ENCODE data around the gene SLIT3. TPM values are rescaled to one million over a fixed set of nuclear protein-coding genes. Genes with fewer than 3 reads are reported as not detected.

Gene SLIT3
- total RNA-seq, 1 donor from 2014 or later, result 56.6 TPM

DNA sequence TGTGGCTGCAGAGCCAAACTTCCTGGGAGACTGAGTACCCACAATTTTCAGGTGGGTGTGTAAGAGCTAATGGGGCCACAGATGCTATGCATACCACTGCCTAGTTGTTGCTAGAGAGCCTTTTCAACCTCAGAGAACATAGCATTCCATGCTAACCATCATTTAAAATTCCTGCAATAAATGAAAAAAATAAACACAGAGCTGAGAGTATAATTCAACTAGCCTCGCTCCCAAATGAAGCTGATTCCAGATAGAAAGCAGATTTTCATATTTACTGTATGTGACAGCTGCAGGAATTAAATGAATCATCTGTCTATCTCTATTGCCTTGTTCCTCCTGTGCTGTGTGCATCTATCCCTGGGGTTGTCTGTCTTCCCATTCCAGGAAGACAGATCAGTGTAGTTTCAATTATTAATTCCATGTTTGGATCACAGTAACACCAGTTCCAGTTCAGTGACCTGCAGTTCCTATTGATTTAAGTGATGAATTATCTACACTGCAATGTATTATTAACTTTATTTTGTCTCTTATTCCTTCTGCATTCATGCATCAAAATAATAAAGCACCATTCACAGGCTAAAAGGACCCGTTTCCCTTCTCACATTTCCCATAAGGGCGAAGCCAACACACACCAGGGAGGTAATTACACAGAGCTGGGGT lies 324.5 kb downstream of the SLIT3 start:
- TF ChIP-seq, protein P1, sequence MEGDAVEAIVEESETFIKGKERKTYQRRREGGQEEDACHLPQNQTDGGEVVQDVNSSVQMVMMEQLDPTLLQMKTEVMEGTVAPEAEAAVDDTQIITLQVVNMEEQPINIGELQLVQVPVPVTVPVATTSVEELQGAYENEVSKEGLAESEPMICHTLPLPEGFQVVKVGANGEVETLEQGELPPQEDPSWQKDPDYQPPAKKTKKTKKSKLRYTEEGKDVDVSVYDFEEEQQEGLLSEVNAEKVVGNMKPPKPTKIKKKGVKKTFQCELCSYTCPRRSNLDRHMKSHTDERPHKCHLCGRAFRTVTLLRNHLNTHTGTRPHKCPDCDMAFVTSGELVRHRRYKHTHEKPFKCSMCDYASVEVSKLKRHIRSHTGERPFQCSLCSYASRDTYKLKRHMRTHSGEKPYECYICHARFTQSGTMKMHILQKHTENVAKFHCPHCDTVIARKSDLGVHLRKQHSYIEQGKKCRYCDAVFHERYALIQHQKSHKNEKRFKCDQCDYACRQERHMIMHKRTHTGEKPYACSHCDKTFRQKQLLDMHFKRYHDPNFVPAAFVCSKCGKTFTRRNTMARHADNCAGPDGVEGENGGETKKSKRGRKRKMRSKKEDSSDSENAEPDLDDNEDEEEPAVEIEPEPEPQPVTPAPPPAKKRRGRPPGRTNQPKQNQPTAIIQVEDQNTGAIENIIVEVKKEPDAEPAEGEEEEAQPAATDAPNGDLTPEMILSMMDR (conservative IDR thresholded peaks at IDR 0.05), result no peak
- no peaks in the 10 kb centered on the region for H3K36me3 Mint-ChIP-seq
- peaks cover 36% of the 10 kb centered on the region for H3K27me3 Mint-ChIP-seq
- H3K4me1 Mint-ChIP-seq (ENCODE audit: unreplicated experiment), result peaks cover 61% of the 10 kb centered on the region
- H3K4me3 Mint-ChIP-seq, result no peak overlapping the region
- no peaks in the 10 kb centered on the region for H3K9me3 Mint-ChIP-seq
- H3K27ac Mint-ChIP-seq, result peak overlapping the region; percentile 94
- no peak for DNase-seq (ENCODE audit: extremely low spot score, unreplicated experiment)

DNA sequence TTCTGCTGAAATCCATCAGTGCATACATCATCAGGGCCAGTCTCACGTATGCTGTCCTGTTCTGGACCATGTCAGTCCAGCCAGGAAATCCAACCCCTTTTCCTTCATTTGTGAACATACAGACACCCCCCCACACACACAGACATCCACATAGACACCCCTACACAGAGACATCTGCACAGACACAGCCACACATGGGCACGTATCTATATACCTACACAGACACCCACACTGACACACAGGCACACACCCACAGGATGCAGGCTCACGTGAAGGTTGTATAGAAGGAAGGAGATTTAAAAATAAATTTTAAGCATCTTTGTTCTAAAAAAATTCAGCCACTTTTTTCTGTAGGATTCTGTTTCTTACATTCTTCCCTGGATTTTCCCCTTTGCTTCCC lies 325.6 kb downstream of the SLIT3 start:
- Mint-ChIP-seq H3K4me1 (ENCODE audit: unreplicated experiment) (peaks cover 61% of the 10 kb centered on the region), H3K36me3 (no peaks in the 10 kb centered on the region), H3K27me3 (peaks cover 37% of the 10 kb centered on the region), H3K9me3 (no peaks in the 10 kb centered on the region), H3K27ac (peak overlapping the region; percentile 27), H3K4me3 (no peak overlapping the region)
- TF ChIP-seq, protein P1 (conservative IDR thresholded peaks at IDR 0.05), result no peak
- no peak for DNase-seq (ENCODE audit: extremely low spot score, unreplicated experiment)

DNA sequence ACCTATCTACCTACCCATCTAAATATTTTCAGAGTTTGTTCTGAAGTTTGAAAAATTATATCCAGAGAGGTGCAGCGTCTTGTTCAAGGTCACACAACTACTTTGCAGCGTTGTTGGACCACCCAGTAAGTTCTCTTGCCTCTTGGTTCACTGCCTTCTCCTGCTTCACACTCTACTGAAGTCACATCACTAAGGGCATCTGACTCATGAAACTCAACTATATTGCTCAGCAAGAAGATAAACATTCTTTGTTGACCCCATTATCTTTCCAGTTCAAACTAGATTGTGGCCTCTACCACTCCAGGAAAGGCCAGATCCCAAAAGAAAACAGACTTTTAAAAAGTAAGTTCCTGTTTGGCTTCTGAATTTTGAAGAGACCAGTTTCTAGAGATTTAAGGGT lies 326.9 kb downstream of the SLIT3 start:
- Mint-ChIP-seq H3K4me3 (no peak overlapping the region), H3K27me3 (peaks cover 36% of the 10 kb centered on the region), H3K36me3 (no peaks in the 10 kb centered on the region), H3K27ac (no peak overlapping the region), H3K4me1 (ENCODE audit: unreplicated experiment) (peaks cover 58% of the 10 kb centered on the region), H3K9me3 (no peaks in the 10 kb centered on the region)
- no peak for DNase-seq (ENCODE audit: extremely low spot score, unreplicated experiment)
- TF ChIP-seq, protein P1 (conservative IDR thresholded peaks at IDR 0.05), result no peak

GRCh38 chr5:168972731-168973130 lies 328.2 kb downstream of the SLIT3 start:
- Mint-ChIP-seq H3K9me3 (peaks cover 6% of the 10 kb centered on the region), H3K27me3 (peaks cover 39% of the 10 kb centered on the region), H3K36me3 (no peaks in the 10 kb centered on the region), H3K27ac (no peak overlapping the region), H3K4me3 (no peak overlapping the region), H3K4me1 (ENCODE audit: unreplicated experiment) (peaks cover 54% of the 10 kb centered on the region)
- TF ChIP-seq, protein P1 (conservative IDR thresholded peaks at IDR 0.05), result no peak
- no peak for DNase-seq (ENCODE audit: extremely low spot score, unreplicated experiment)

DNA sequence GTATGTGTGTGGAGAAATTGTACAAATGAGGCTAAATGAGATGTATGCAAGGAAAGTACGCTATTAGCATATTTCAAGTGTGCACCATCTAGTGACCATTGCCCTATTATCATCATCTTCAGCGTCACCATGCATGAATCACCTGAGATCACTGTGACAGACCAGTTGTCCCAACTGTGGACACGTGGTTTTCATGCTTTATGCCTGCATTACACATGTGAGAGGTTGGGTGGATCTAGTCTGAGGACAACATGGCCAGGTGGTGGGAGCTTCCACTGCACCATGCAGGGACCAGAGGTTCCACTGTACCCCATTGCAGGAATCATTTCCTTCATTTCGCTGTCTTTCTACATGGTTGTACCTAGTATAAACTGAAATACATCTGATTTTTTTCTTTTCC lies 329.8 kb downstream of the SLIT3 start:
- Mint-ChIP-seq H3K27me3 (peaks cover 42% of the 10 kb centered on the region), H3K27ac (no peak overlapping the region), H3K9me3 (peaks cover 6% of the 10 kb centered on the region), H3K4me1 (ENCODE audit: unreplicated experiment) (peaks cover 38% of the 10 kb centered on the region), H3K36me3 (no peaks in the 10 kb centered on the region), H3K4me3 (no peak overlapping the region)
- TF ChIP-seq, protein P1 (conservative IDR thresholded peaks at IDR 0.05), result no peak
- no peak for DNase-seq (ENCODE audit: extremely low spot score, unreplicated experiment)
